Fibroblast of lung (primary cell): ENCODE data around the gene TMEM131L. TPM values are rescaled to one million over a fixed set of nuclear protein-coding genes. Genes with fewer than 3 reads are reported as not detected.

Experiments used
- DNase-seq, 2 donors: peaks; one replicate each; pipeline versions ENCODE4 v3.0.0 to v3.0.0-alpha.2; 2010; ENCODE audit warnings: low read depth in 2 of 2
- H2AFZ ChIP-seq: 2 replicates; pipeline ENCODE4 v1.5.1; 2012; ENCODE audit warnings: low read length, control low read depth, inconsistent platforms
- H3K27ac ChIP-seq: 2 replicates; pipeline ENCODE4 v1.5.1; 2011; ENCODE audit warnings: low read length, control low read depth; ENCODE audit not compliant: insufficient read depth
- H3K27me3 ChIP-seq: 2 replicates; pipeline ENCODE4 v1.5.1; 2011; ENCODE audit warnings: mild to moderate bottlenecking, low read length; ENCODE audit not compliant: control insufficient read depth, insufficient read depth
- H3K36me3 ChIP-seq: 2 replicates; pipeline ENCODE4 v1.5.1; 2011; ENCODE audit warnings: low read length; ENCODE audit not compliant: control insufficient read depth, insufficient read depth
- H3K4me1 ChIP-seq: 2 replicates; pipeline ENCODE4 v1.5.1; 2011; ENCODE audit warnings: low read length; ENCODE audit not compliant: control insufficient read depth, insufficient read depth; ENCODE audit errors: extremely low read depth
- H3K4me2 ChIP-seq: 2 replicates; pipeline ENCODE4 v1.5.1; 2011; ENCODE audit warnings: low read length, control low read depth; ENCODE audit not compliant: insufficient read depth; ENCODE audit errors: extremely low read depth
- H3K4me3 ChIP-seq, 4 experiments: fragments of 200-600 bp in 1 of 4; sonication (generic) in 1 of 4; replicated peaks in 1 of 4; 2 replicates each; pipeline ENCODE4 v1.5.1; 2011 to 2016; ENCODE audit warnings: low read length in 4 of 4, low read depth in 3 of 4, mild to moderate bottlenecking in 3 of 4, control low read depth in 2 of 4, inconsistent platforms in 1 of 4, mixed read lengths in 1 of 4; ENCODE audit not compliant: insufficient read depth in 1 of 4; ENCODE audit errors: control extremely low read depth in 1 of 4
- H3K79me2 ChIP-seq: 2 replicates; pipeline ENCODE4 v1.5.1; 2012; ENCODE audit warnings: mild to moderate bottlenecking, low read length, inconsistent platforms; ENCODE audit not compliant: control insufficient read depth, insufficient read depth
- H3K9ac ChIP-seq: 2 replicates; pipeline ENCODE4 v1.5.1; 2011; ENCODE audit warnings: mild to moderate bottlenecking, low read length, control low read depth; ENCODE audit not compliant: insufficient read depth
- H3K9me3 ChIP-seq: 2 replicates; pipeline ENCODE4 v1.5.1; 2012; ENCODE audit warnings: low read depth, low read length; ENCODE audit not compliant: control insufficient read depth, insufficient read depth
- H4K20me1 ChIP-seq: 2 replicates; pipeline ENCODE4 v1.5.1; 2011; ENCODE audit warnings: low read length; ENCODE audit not compliant: control insufficient read depth, insufficient read depth; ENCODE audit errors: extremely low read depth
- CTCF ChIP-seq, 2 donors: IDR thresholded peaks in 1 of 2; conservative IDR thresholded peaks in 1 of 2; 1 replicate in 1 of 2; 2 replicates in 1 of 2; pipeline ENCODE4 v1.5.1; 2011 to 2012; ENCODE audit warnings: low read length in 2 of 2, control low read depth in 1 of 2, inconsistent platforms in 1 of 2, low read depth in 1 of 2, mild to moderate bottlenecking in 1 of 2
- EZH2 ChIP-seq: IDR thresholded peaks from 2 replicates; pipeline ENCODE4 v1.5.1; 2012; ENCODE audit warnings: low read length, control low read depth, mild to moderate bottlenecking; ENCODE audit errors: missing control alignments
- polyA plus RNA-seq, 2 donors: library from polyadenylated mRNA; depleted of rRNA in 1 of 2; stranded (reverse) in 1 of 2; unstranded in 1 of 2; fragments of >200 nt; gene quantifications; 2 replicates each; pipeline ENCODE4 v1.2.1, GENCODE V29; 2011 to 2012; ENCODE audit warnings: missing spikeins in 1 of 2
- total RNA-seq: library from RNA; depleted of rRNA; stranded (reverse); fragments of >200 nt; gene quantifications from 2 replicates; pipeline ENCODE4 v1.2.1, GENCODE V29; 2014

TMEM131L gene
- total and polyA plus RNA-seq, 2 donors (not counting 1 experiment from before 2014, with no cell fraction given) = 7.7 to 15.0 TPM

DNA sequence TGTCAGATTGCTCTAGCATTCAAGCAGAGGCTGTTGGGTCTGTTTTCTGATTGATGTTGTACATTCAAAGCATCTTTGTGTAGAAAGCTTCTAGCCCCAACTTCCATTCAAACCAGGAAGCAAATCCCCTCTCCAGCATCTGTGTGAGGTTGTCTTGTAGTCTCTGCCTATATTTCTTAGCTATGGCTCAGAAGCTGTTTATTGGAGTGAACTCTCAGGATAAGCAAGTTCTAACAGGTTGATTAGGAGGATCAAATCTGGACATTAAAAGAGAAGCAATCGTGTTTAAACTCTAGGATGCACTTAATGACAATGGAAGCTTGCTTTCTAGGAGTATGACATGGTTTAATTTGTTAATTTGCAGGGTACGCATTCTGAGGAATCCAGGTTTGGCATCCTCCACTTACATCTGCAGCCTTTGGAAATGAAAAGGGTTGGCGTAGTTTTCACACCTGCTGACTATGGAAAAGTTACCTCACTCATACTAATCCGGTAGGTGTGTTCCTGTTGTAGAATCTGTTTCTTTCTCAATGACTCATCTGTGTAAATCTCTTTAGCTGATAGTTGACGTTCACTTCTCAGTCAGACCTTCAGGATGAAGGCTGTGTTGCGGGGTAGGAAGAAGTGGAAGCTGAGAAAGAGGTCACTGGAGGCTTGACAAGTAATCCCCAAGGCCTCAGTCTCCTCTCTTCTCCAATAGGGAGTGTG is 129.9 kb downstream of the TMEM131L start:
- no peaks in the 10 kb centered on the region for H3K9me3 ChIP-seq
- no peak overlapping the region for H3K4me3 ChIP-seq
- H3K36me3 ChIP-seq = no peaks in the 10 kb centered on the region
- no peak overlapping the region for H3K4me2 ChIP-seq
- H3K4me1 ChIP-seq = no peaks in the 10 kb centered on the region
- DNase-seq = no peak
- no peaks in the 10 kb centered on the region for H3K27me3 ChIP-seq
- H4K20me1 ChIP-seq = no peaks in the 10 kb centered on the region
- TF ChIP-seq CTCF (conservative IDR thresholded peaks at IDR 0.05 in 1 of 2, IDR thresholded peaks at IDR 0.05 in 1 of 2; ENCODE audit: low read depth in 1 of 2, low read length in 2 of 2) = no peak
- TF ChIP-seq EZH2 = no peak
- no peak overlapping the region for H3K9ac ChIP-seq
- no peak overlapping the region for H3K27ac ChIP-seq
- no peaks in the 10 kb centered on the region for H3K79me2 ChIP-seq
- no peak overlapping the region for H2AFZ ChIP-seq

DNA sequence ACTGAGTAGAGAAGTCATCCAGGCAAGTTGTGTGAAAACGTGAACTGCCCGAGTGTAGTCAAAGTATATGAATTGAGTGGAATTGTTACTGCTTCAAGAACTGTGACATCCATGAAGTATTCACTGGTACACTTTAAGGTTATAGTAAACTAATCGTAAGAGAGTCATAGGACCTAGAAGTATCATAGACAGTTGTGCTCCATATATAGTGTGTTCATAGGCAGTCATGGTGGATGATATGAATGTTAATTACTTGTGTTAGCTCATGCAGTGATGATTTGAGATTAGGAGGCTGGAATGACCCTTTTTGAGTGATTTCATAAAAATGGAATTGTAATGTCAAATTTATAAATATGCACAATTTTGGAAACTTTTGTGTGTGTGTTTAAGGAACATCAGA is 136.6 kb downstream of the TMEM131L start:
- no peaks in the 10 kb centered on the region for H3K4me1 ChIP-seq
- H3K4me2 ChIP-seq = no peak overlapping the region
- H3K36me3 ChIP-seq = peaks cover 2% of the 10 kb centered on the region
- H3K27ac ChIP-seq = no peak overlapping the region
- no peaks in the 10 kb centered on the region for H3K79me2 ChIP-seq
- TF ChIP-seq CTCF (conservative IDR thresholded peaks at IDR 0.05 in 1 of 2, IDR thresholded peaks at IDR 0.05 in 1 of 2; ENCODE audit: low read depth in 1 of 2, low read length in 2 of 2) (no peak), EZH2 (no peak)
- H3K4me3 ChIP-seq = no peak overlapping the region
- H3K9me3 ChIP-seq = no peaks in the 10 kb centered on the region
- no peak overlapping the region for H2AFZ ChIP-seq
- no peaks in the 10 kb centered on the region for H4K20me1 ChIP-seq
- H3K9ac ChIP-seq = no peak overlapping the region
- no peaks in the 10 kb centered on the region for H3K27me3 ChIP-seq
- no peak for DNase-seq

- H3K4me3 ChIP-seq = no peak overlapping the region
- TF ChIP-seq CTCF (conservative IDR thresholded peaks at IDR 0.05 in 1 of 2, IDR thresholded peaks at IDR 0.05 in 1 of 2; ENCODE audit: low read depth in 1 of 2, low read length in 2 of 2) (no peak), EZH2 (no peak)
- no peak for DNase-seq
- no peak overlapping the region for H2AFZ ChIP-seq
- no peaks in the 10 kb centered on the region for H3K4me1 ChIP-seq
- H3K9me3 ChIP-seq = no peaks in the 10 kb centered on the region
- H3K4me2 ChIP-seq = no peak overlapping the region
- no peaks in the 10 kb centered on the region for H3K27me3 ChIP-seq
- H4K20me1 ChIP-seq = no peaks in the 10 kb centered on the region
- peaks cover 2% of the 10 kb centered on the region for H3K36me3 ChIP-seq
- H3K27ac ChIP-seq = no peak overlapping the region
- H3K79me2 ChIP-seq = no peaks in the 10 kb centered on the region
- no peak overlapping the region for H3K9ac ChIP-seq
These were observed 137.1 kb downstream of the TMEM131L start for GRCh38 chr4:153603258-153603657.
